22Rv1 (cell line): ENCODE results near the gene LYL1.

Experiments
- CTCF ChIP-seq: fragments of 450-650 bp; IDR thresholded peaks from 2 replicates; pipeline ENCODE4 v1.5.1; 2017; ENCODE audit warnings: mild to moderate bottlenecking
- ZFX ChIP-seq: fragments of 450-650 bp; IDR thresholded peaks from 2 replicates; pipeline ENCODE4 v1.6.1; 2017; ENCODE audit warnings: antibody characterized with exemption, borderline replicate concordance

- no peak for TF ChIP-seq CTCF
- no peak for TF ChIP-seq ZFX
Measured at GRCh38 chr19:13134626-13135025, 32.0 kb upstream of the LYL1 start.
